RWPE2 (cell line): ENCODE data around the gene AMMECR1L.
A peak's percentile ranks its signal among the peaks of the same experiment; 100 is the strongest.

Source experiments
- ATAC-seq: fragments of 200-7000 bp; cut with Tn5 transposase; 3 replicates; pipeline ENCODE4 v1.9.1; 2021; ENCODE audit warnings: low read depth
- DNase-seq: peaks from one replicate; pipeline ENCODE4 v3.0.0-alpha.2; 2020; ENCODE audit warnings: low spot score
- H3K27ac ChIP-seq: fragments of 450-650 bp; 2 replicates; pipeline ENCODE4 v1.5.1; 2017; ENCODE audit warnings: mild to moderate bottlenecking; ENCODE audit not compliant: poor library complexity, severe bottlenecking
- H3K27me3 ChIP-seq: fragments of 250-450 bp; sonication (Bioruptor Pico); 2 replicates; pipeline ENCODE4 v1.5.1; 2021; ENCODE audit warnings: mild to moderate bottlenecking, moderate library complexity; ENCODE audit not compliant: insufficient read depth, poor library complexity, severe bottlenecking
- H3K36me3 ChIP-seq: fragments of 250-450 bp; sonication (Bioruptor Pico); 2 replicates; pipeline ENCODE4 v1.5.1; 2020; ENCODE audit warnings: low read depth, mild to moderate bottlenecking, moderate library complexity
- H3K4me1 ChIP-seq: fragments of 250-450 bp; sonication (Bioruptor Pico); 2 replicates; pipeline ENCODE4 v1.5.1; 2021; ENCODE audit warnings: mild to moderate bottlenecking, moderate library complexity; ENCODE audit not compliant: insufficient read depth, poor library complexity, severe bottlenecking
- H3K4me3 ChIP-seq: fragments of 250-450 bp; sonication (Bioruptor Pico); 2 replicates; pipeline ENCODE4 v1.5.1; 2021; ENCODE audit warnings: mild to moderate bottlenecking, moderate library complexity; ENCODE audit not compliant: severe bottlenecking
- H3K9me3 ChIP-seq: fragments of 250-450 bp; sonication (Bioruptor Pico); 2 replicates; pipeline ENCODE4 v1.5.1; 2021; ENCODE audit warnings: mild to moderate bottlenecking, moderate library complexity; ENCODE audit not compliant: severe bottlenecking
- CTCF ChIP-seq: fragments of 450-650 bp; IDR thresholded peaks from one replicate; pipeline ENCODE4 v1.5.1; 2017; ENCODE audit warnings: mild to moderate bottlenecking, moderate library complexity; ENCODE audit not compliant: poor library complexity, severe bottlenecking

Gene AMMECR1L

DNA sequence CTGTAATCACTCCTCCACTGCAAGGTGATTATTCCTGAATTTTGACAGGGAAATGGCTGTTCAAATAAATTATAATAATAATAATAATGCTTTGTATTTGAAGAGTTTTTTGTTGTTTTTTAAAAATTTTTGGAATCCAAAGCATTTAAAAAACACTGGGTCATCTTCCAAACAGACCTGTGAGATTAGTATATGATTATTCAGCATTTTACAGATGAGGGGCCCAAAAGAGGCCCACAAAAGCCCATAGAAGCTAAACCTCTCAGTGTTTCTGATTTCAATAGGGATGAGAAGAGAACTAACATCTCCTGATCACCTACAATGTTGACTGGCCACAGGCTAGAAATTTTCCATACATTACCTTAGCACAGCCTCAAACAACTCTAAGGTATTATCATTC, 19.8 kb downstream of the AMMECR1L start:
- no peak for ATAC-seq
- DNase-seq = no peak
- no peak overlapping the region for H3K4me3 ChIP-seq
- H3K27me3 ChIP-seq = no peaks in the 10 kb centered on the region
- no peaks in the 10 kb centered on the region for H3K9me3 ChIP-seq
- no peak overlapping the region for H3K27ac ChIP-seq
- peaks cover 72% of the 10 kb centered on the region for H3K36me3 ChIP-seq
- no peaks in the 10 kb centered on the region for H3K4me1 ChIP-seq
- TF ChIP-seq CTCF = no peak

- peak; percentile 15 for TF ChIP-seq CTCF
- Histone ChIP-seq H3K27ac (no peak overlapping the region), H3K4me3 (no peak overlapping the region), H3K9me3 (no peaks in the 10 kb centered on the region), H3K36me3 (peaks cover 66% of the 10 kb centered on the region), H3K4me1 (peaks cover 2% of the 10 kb centered on the region), H3K27me3 (no peaks in the 10 kb centered on the region)
- DNase-seq (no peak), ATAC-seq (0 out of 3 replicates have a peak, but pooled peaks have one; percentile 33)
These were observed 20.9 kb downstream of the AMMECR1L start for GRCh38 chr2:127864877-127865276.

GRCh38 chr2:127862228-127862627, 23.5 kb downstream of the AMMECR1L start:
- Histone ChIP-seq H3K27ac (no peak overlapping the region), H3K9me3 (no peaks in the 10 kb centered on the region), H3K36me3 (peaks cover 39% of the 10 kb centered on the region), H3K4me3 (no peak overlapping the region), H3K4me1 (peaks cover 5% of the 10 kb centered on the region), H3K27me3 (no peaks in the 10 kb centered on the region)
- ATAC-seq (no peak), DNase-seq (peak; percentile 12)
- TF ChIP-seq CTCF = no peak

- Histone ChIP-seq H3K4me3 (no peak overlapping the region), H3K27me3 (no peaks in the 10 kb centered on the region), H3K27ac (peak overlapping the region; percentile 20), H3K9me3 (no peaks in the 10 kb centered on the region), H3K4me1 (peaks cover 10% of the 10 kb centered on the region), H3K36me3 (peaks cover 20% of the 10 kb centered on the region)
- ATAC-seq (no peak), DNase-seq (no peak)
- no peak for TF ChIP-seq CTCF
These were observed 25.6 kb downstream of the AMMECR1L start for GRCh38 chr2:127860130-127860529.

- no peak overlapping the region for H3K4me3 ChIP-seq
- H3K4me1 ChIP-seq = peaks cover 10% of the 10 kb centered on the region
- H3K36me3 ChIP-seq = peaks cover 15% of the 10 kb centered on the region
- no peaks in the 10 kb centered on the region for H3K27me3 ChIP-seq
- no peak for TF ChIP-seq CTCF
- peak overlapping the region; percentile 20 for H3K27ac ChIP-seq
- H3K9me3 ChIP-seq = no peaks in the 10 kb centered on the region
- peak; percentile 91 for DNase-seq
- peak; percentile 79 for ATAC-seq
These were observed 26.1 kb downstream of the AMMECR1L start for GRCh38 chr2:127859712-127860085.
